ENCODE measurements around the gene TSTD1.

DNA sequence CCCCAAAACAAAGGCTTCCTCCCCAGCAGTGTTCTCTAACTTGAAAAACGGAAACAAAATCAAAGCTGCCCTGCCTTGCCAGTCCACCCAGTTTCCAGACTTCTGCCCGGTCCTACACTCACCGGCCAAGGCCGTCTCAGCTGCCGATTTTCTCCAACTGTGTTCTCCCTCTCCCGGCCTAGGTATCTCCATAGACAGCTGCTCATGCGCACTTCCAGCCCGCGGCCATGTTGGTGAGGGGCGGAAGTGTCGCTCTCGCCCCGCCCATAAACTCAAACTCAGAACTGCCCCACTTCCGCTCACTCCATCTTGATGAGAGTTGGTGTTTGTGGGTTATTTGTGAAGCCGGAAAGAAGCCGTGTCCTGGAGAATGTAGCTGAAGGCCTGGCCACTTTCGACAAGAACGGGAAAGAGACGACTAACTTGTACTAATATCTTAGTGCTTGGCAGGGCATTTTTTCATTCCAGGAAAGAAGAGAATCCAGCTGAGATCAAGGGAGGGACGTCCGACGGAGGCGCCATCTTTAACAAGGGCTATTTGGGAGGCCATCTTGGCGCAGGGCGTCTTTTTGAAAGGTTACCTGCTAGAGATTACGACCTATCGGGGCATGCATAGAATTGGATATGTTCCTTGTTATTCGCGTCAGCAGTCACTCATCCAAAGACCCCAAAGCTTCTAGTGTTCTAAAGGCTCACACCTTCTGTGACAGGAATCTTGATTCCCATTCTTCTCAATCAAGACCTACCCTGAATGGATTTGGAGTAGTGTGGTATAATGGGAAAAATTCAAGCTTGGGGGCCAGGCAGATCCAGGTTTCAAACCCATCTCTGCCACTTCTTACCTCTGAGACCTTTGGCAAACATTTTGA lies 7.2 kb upstream of the TSTD1 start, which contains the start of gene USF1:
- no peak for TF ChIP-seq EZH2phosphoT487 (IDR thresholded peaks at IDR 0.05; ENCODE audit: borderline replicate concordance)
- TF ChIP-seq, protein P1, sequence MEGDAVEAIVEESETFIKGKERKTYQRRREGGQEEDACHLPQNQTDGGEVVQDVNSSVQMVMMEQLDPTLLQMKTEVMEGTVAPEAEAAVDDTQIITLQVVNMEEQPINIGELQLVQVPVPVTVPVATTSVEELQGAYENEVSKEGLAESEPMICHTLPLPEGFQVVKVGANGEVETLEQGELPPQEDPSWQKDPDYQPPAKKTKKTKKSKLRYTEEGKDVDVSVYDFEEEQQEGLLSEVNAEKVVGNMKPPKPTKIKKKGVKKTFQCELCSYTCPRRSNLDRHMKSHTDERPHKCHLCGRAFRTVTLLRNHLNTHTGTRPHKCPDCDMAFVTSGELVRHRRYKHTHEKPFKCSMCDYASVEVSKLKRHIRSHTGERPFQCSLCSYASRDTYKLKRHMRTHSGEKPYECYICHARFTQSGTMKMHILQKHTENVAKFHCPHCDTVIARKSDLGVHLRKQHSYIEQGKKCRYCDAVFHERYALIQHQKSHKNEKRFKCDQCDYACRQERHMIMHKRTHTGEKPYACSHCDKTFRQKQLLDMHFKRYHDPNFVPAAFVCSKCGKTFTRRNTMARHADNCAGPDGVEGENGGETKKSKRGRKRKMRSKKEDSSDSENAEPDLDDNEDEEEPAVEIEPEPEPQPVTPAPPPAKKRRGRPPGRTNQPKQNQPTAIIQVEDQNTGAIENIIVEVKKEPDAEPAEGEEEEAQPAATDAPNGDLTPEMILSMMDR (conservative IDR thresholded peaks at IDR 0.05; ENCODE audit: low read length) = no peak
